ENCODE data around the gene ARHGAP10.

Gene ARHGAP10

GRCh38 chr4:148059617-148060180 lies 327.8 kb downstream of the ARHGAP10 start:
- Mint-ChIP-seq H3K9me3 (no peaks in the 10 kb centered on the region), H3K27me3 (no peaks in the 10 kb centered on the region), H3K36me3 (ENCODE audit: low read depth) (peaks cover 87% of the 10 kb centered on the region), H3K4me1 (ENCODE audit: low read depth) (peaks cover 81% of the 10 kb centered on the region), H3K4me3 (no peak overlapping the region), H3K27ac (peak overlapping the region; percentile 6)
- intact Hi-C loops (cut with micrococcal nuclease): no loop called here

DNA sequence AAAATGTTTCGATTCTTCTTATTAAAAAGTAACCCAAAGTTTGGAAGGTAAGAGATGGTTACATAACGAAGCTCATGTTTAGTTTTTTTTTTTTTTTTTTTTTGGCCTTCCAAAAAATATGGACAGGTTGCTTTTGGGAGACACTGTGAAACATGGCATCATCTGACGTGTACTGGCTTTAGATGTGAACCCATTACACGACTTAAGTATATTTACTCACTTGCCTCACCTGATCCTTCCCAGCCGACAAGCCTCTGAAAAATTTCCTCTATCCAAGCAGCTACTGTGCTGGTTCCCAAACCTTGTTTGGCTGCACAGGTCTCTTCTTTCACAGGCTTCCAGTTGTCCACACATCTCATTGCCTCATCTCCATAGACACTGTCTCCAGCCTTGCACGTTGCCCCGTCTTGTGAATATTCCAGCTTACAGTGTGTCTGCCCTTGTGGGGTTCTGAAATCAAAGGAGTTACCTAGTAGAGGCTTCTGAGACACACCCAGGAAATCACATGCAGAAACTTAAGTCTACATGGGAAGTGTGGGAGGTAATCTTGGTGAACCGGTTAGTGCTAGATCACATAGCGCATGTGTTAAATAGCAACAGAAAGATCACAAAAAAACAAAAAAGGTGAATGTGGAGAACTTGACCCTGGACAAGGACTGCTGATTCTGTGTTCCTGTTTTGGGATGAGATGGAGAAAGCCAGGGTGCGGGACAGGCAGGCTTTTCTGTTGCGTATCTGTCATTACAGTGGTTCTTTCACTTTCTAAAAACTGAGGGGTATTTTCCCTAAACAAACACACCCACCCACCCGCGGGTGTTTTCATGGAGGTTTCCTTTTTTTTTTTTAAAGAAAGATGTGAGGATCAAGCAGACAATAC lies 328.6 kb downstream of the ARHGAP10 start:
- H3K36me3 Mint-ChIP-seq (ENCODE audit: low read depth): peaks cover 87% of the 10 kb centered on the region

DNA sequence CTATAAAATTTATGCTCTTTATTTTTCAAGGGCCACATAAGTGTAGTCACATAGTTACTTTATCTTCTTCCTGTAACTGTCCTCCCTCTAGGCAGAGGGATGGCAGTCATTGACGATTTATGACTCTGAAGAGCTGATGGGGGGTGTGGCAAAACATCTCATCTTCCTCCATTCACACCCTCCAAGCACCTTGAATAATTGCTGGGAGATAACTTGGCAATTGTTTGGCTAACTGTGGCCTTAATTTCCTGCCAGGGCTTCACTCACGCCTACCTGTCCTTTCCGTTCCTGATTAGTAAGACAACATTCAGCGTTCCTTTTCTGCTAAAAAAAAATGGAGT lies 329.2 kb downstream of the ARHGAP10 start:
- intact Hi-C loops (cut with micrococcal nuclease): no loop called here
- H3K4me3 Mint-ChIP-seq: no peak overlapping the region

More for the DNA sequence above, 328.6 kb downstream of the ARHGAP10 start:
- no peaks in the 10 kb centered on the region for H3K27me3 Mint-ChIP-seq
- intact Hi-C loops (cut with micrococcal nuclease): no loop called here
- H3K9me3 Mint-ChIP-seq: no peaks in the 10 kb centered on the region
- H3K4me1 Mint-ChIP-seq (ENCODE audit: low read depth): peaks cover 78% of the 10 kb centered on the region
- H3K27ac Mint-ChIP-seq: no peak overlapping the region
- no peak overlapping the region for H3K4me3 Mint-ChIP-seq

DNA sequence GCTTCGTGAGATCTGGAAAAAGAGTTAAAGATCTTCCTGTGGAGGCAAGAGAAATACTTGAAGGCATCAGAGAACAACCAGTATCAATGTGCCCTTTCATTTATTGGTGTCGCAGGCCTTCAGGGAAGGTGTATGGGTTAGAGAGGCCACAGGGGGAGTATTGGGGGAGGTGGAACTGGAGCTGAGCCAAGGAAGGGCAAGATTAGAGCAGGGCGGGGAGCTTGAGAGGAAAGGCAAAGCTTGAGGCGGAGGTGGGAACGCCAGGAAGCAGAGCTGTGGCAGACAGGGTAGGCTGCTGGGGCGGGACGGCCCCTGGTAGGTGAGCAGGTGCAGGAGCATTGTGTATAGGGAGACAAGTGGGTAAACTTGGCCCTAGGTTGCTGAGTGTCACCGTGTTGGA lies 329.9 kb downstream of the ARHGAP10 start:
- H3K27ac Mint-ChIP-seq: peak overlapping the region; percentile 56
- intact Hi-C loops (cut with micrococcal nuclease): no loop called here
- no peaks in the 10 kb centered on the region for H3K27me3 Mint-ChIP-seq
- H3K4me1 Mint-ChIP-seq (ENCODE audit: low read depth): peaks cover 67% of the 10 kb centered on the region
- H3K9me3 Mint-ChIP-seq: no peaks in the 10 kb centered on the region
- H3K36me3 Mint-ChIP-seq (ENCODE audit: low read depth): peaks cover 94% of the 10 kb centered on the region
- H3K4me3 Mint-ChIP-seq: no peak overlapping the region

More for the DNA sequence above, 329.2 kb downstream of the ARHGAP10 start:
- H3K27me3 Mint-ChIP-seq: no peaks in the 10 kb centered on the region
- peaks cover 72% of the 10 kb centered on the region for H3K4me1 Mint-ChIP-seq (ENCODE audit: low read depth)
- H3K9me3 Mint-ChIP-seq: no peaks in the 10 kb centered on the region
- H3K27ac Mint-ChIP-seq: no peak overlapping the region
- H3K36me3 Mint-ChIP-seq (ENCODE audit: low read depth): peaks cover 87% of the 10 kb centered on the region

DNA sequence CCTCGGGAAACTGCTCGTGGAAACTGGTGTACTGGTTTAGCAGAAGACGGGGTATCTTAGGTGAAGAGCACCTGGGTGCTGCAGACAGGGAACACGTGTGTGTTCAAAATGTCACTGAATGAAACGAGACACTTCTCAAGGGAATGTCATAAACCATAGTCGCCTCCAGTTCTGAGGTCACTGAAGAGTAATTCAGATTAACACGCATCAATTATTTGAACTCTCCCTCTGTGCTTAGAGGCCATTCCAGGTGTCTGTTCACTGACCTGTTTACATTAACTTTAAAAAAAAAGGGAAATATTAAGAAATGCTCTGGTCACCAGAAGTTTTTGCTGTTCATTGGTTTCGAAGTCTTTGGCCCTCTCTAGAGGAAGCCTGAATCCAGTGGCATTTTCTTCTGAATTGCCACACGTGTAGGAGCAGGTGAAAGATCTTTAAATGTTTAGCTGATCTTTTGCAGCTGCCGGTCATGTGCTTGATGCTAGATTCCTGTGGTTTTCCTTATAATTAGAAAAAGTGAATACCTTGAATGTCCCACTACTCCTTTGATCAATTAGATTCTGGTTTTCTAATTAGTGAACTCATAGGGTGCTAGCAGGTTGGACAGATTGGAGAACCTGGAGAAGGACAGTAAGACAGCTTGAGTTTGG lies 330.5 kb downstream of the ARHGAP10 start:
- intact Hi-C loops (cut with micrococcal nuclease): no loop called here
- Mint-ChIP-seq H3K36me3 (ENCODE audit: low read depth) (peaks cover 96% of the 10 kb centered on the region), H3K4me1 (ENCODE audit: low read depth) (peaks cover 61% of the 10 kb centered on the region), H3K9me3 (no peaks in the 10 kb centered on the region), H3K27me3 (no peaks in the 10 kb centered on the region), H3K27ac (no peak overlapping the region), H3K4me3 (no peak overlapping the region)

- H3K4me3 Mint-ChIP-seq: no peak overlapping the region
- peaks cover 100% of the 10 kb centered on the region for H3K36me3 Mint-ChIP-seq (ENCODE audit: low read depth)
- H3K27me3 Mint-ChIP-seq: no peaks in the 10 kb centered on the region
- H3K27ac Mint-ChIP-seq: no peak overlapping the region
- H3K9me3 Mint-ChIP-seq: no peaks in the 10 kb centered on the region
- intact Hi-C loops (cut with micrococcal nuclease): no loop called here
- H3K4me1 Mint-ChIP-seq (ENCODE audit: low read depth): peaks cover 40% of the 10 kb centered on the region
Measured at GRCh38 chr4:148064451-148064850, 332.6 kb downstream of the ARHGAP10 start.

DNA sequence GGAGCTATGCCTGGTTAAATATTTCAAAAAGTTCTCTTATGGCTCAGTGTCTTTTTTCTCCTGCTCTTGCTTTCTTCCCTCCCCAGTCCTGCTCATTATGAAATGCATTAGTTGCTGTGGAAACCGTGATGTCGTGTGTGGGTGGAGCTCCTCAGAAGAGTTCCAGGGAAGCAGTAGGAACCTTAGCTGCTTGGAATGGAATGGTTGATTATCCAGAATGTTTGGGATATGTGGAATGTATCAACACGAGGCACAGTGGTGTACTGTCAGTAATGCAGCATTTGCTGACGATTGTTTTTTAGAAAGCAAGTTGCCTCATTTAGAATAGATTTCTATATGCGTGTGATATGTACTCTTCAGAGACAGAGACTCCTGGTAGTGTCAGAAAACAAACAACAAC lies 333.2 kb downstream of the ARHGAP10 start:
- intact Hi-C loops (cut with micrococcal nuclease): no loop called here
- Mint-ChIP-seq H3K4me1 (ENCODE audit: low read depth) (peaks cover 35% of the 10 kb centered on the region), H3K27ac (no peak overlapping the region)

DNA sequence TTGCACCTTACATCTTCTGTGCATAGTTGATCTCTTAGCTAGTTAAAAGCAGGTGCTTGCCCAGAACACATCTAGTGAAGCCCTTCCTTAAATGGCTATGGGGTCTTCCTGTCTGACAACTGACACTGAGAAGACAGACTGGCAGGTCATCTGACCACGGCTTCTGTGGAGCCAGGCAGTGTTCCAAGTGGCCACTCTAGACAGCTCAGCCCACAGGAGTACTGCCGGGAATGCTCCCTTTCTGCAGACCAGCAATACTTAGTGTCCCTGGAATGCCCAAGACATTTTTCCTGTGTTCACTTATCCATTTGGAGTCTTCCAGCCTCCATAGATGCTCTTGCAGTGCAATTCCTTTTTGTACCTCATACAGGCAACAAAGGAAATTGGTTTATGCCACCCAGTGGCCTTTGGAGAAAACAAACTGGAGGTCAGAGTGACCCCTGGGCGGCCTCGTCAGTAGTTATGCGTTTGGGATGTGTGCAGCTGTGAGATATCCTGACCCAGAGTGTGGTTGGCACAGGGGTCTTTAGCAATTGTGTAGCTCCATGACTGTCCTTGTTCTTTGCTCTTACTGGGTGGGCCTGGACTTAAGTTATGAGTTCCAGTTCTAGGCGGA lies 335.5 kb downstream of the ARHGAP10 start:
- Mint-ChIP-seq H3K27ac (no peak overlapping the region), H3K36me3 (ENCODE audit: low read depth) (peaks cover 100% of the 10 kb centered on the region), H3K27me3 (no peaks in the 10 kb centered on the region), H3K4me3 (no peak overlapping the region), H3K4me1 (ENCODE audit: low read depth) (peaks cover 19% of the 10 kb centered on the region), H3K9me3 (no peaks in the 10 kb centered on the region)
- intact Hi-C loops (cut with micrococcal nuclease): no loop called here

More for the DNA sequence above, 333.2 kb downstream of the ARHGAP10 start:
- H3K36me3 Mint-ChIP-seq (ENCODE audit: low read depth): peaks cover 100% of the 10 kb centered on the region
- H3K4me3 Mint-ChIP-seq: no peak overlapping the region
- no peaks in the 10 kb centered on the region for H3K9me3 Mint-ChIP-seq
- no peaks in the 10 kb centered on the region for H3K27me3 Mint-ChIP-seq

DNA sequence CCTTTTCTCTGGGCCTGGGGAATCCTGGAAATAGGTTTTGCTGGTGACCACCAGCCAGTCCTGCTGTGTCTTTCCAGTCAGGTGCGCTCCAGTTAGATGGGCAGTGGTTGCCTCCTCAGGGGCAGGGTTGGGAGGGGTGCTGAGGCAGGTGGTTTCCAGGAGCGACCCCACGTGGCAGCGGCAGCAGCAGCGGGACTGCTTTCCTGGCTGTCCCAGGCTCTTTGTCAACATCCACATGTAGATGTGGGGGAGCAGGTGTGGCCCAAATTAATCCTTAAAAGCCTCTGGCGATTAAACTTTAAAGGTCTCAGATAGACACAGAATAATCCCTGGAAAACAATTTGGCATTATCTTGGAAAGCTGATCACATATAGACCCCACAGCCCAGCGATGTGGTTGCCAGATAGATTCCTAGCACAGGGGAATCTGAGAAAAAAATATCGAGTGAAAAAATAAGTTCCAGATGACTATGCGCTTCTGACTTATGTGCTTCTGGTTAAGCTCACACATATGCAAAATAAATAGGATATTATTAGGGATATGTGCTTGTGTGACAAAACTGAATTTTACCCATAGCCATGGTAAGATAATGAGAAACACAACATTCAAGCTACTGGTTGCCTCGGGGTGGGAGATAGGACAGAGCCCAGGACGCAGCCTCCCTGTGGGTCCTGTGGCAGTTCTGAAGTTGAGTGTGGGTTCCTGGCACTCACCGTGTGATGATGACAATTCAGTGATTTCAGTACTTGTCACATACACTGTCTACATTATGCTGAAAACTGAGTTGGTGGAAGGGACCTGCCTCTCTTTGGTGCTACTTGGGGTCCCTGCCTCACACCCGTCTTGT lies 336.4 kb downstream of the ARHGAP10 start:
- Mint-ChIP-seq H3K36me3 (ENCODE audit: low read depth) (peaks cover 100% of the 10 kb centered on the region), H3K4me1 (ENCODE audit: low read depth) (peaks cover 15% of the 10 kb centered on the region), H3K27ac (no peak overlapping the region), H3K27me3 (no peaks in the 10 kb centered on the region), H3K4me3 (no peak overlapping the region), H3K9me3 (no peaks in the 10 kb centered on the region)
- intact Hi-C loops (cut with micrococcal nuclease): no loop called here

- Mint-ChIP-seq H3K27ac (no peak overlapping the region), H3K36me3 (ENCODE audit: low read depth) (peaks cover 100% of the 10 kb centered on the region), H3K4me3 (no peak overlapping the region), H3K9me3 (no peaks in the 10 kb centered on the region), H3K4me1 (ENCODE audit: low read depth) (peaks cover 7% of the 10 kb centered on the region), H3K27me3 (no peaks in the 10 kb centered on the region)
- intact Hi-C loops (cut with micrococcal nuclease): no loop called here
Measured at GRCh38 chr4:148069086-148069894, 337.4 kb downstream of the ARHGAP10 start.

GRCh38 chr4:148069895-148070178 lies 337.9 kb downstream of the ARHGAP10 start:
- no peaks in the 10 kb centered on the region for H3K9me3 Mint-ChIP-seq
- H3K36me3 Mint-ChIP-seq (ENCODE audit: low read depth): peaks cover 100% of the 10 kb centered on the region
- no peak overlapping the region for H3K4me3 Mint-ChIP-seq
- intact Hi-C loops (cut with micrococcal nuclease): no loop called here
- no peak overlapping the region for H3K27ac Mint-ChIP-seq
- peaks cover 4% of the 10 kb centered on the region for H3K4me1 Mint-ChIP-seq (ENCODE audit: low read depth)
- no peaks in the 10 kb centered on the region for H3K27me3 Mint-ChIP-seq

GRCh38 chr4:148071009-148071408 lies 339.1 kb downstream of the ARHGAP10 start:
- intact Hi-C loops (cut with micrococcal nuclease): no loop called here
- Mint-ChIP-seq H3K27me3 (no peaks in the 10 kb centered on the region), H3K4me3 (no peak overlapping the region), H3K36me3 (ENCODE audit: low read depth) (peaks cover 100% of the 10 kb centered on the region), H3K27ac (no peak overlapping the region), H3K4me1 (ENCODE audit: low read depth) (peaks cover 5% of the 10 kb centered on the region), H3K9me3 (no peaks in the 10 kb centered on the region)

GRCh38 chr4:148072789-148073188 lies 340.9 kb downstream of the ARHGAP10 start:
- H3K27me3 Mint-ChIP-seq: no peaks in the 10 kb centered on the region
- no peak overlapping the region for H3K27ac Mint-ChIP-seq
- peaks cover 100% of the 10 kb centered on the region for H3K36me3 Mint-ChIP-seq (ENCODE audit: low read depth)
- no peak overlapping the region for H3K4me3 Mint-ChIP-seq
- no peaks in the 10 kb centered on the region for H3K9me3 Mint-ChIP-seq
- H3K4me1 Mint-ChIP-seq (ENCODE audit: low read depth): peaks cover 8% of the 10 kb centered on the region
- intact Hi-C loops (cut with micrococcal nuclease): no loop called here
